Upper lobe of left lung (tissue), 6 donors: ENCODE data around the gene ELK4. TPM values are rescaled to one million over a fixed set of nuclear protein-coding genes. Genes with fewer than 3 reads are reported as not detected.

Experiments used
- ATAC-seq, 2 donors: fragments of 200-7000 bp; cut with Tn5 transposase; one replicate each; pipeline ENCODE4 v1.9.1; 2022; ENCODE audit warnings: mild to moderate bottlenecking in 2 of 2, moderate library complexity in 2 of 2; ENCODE audit not compliant: low FRiP score in 2 of 2
- DNase-seq, 2 donors: peaks; one replicate each; pipeline ENCODE4 v3.0.0-alpha.2; 2019 to 2020
- H3K27ac ChIP-seq, 4 donors: fragments of 200-600 bp; sonication (generic); one replicate each; pipeline ENCODE4 v1.5.1; 2016 to 2019
- H3K27me3 ChIP-seq, 4 donors: fragments of 200-600 bp; sonication (generic); one replicate each; pipeline ENCODE4 v1.5.1; 2017 to 2019
- H3K36me3 ChIP-seq, 4 donors: fragments of 200-600 bp; sonication (generic); one replicate each; pipeline ENCODE4 v1.5.1; 2016 to 2019
- H3K4me1 ChIP-seq, 4 donors: fragments of 200-600 bp; sonication (generic); one replicate each; pipeline ENCODE4 v1.5.1; 2018 to 2019
- H3K4me3 ChIP-seq, 4 donors: fragments of 200-600 bp; sonication (generic); one replicate each; pipeline ENCODE4 v1.5.1; 2017 to 2019; ENCODE audit warnings: mild to moderate bottlenecking in 2 of 4, moderate library complexity in 1 of 4
- H3K9me3 ChIP-seq, 4 donors: fragments of 200-600 bp; sonication (generic); one replicate each; pipeline ENCODE4 v1.5.1; 2018 to 2019
- CTCF ChIP-seq, 6 experiments: fragments of 450-650 bp in 4 of 6; fragments of 200-600 bp in 2 of 6; sonication (generic) in 2 of 6; IDR thresholded peaks; one replicate each; pipeline ENCODE4 v1.5.1; 2016 to 2019; ENCODE audit warnings: antibody characterized with exemption in 6 of 6
- EP300 ChIP-seq, 4 donors: sonication (generic); formaldehyde crosslinking; IDR thresholded peaks; one replicate each; pipeline ENCODE4 v1.5.1; 2017; ENCODE audit warnings: antibody characterized with exemption in 4 of 4, control low read depth in 2 of 4
- POLR2A ChIP-seq, 4 donors: fragments of 450-650 bp; IDR thresholded peaks; one replicate each; pipeline ENCODE4 v1.5.1; 2016 to 2017; ENCODE audit warnings: antibody characterized with exemption in 4 of 4, mild to moderate bottlenecking in 2 of 4
- POLR2AphosphoS5 ChIP-seq, 2 donors: sonication (generic); formaldehyde crosslinking; IDR thresholded peaks; one replicate each; pipeline ENCODE4 v1.5.1; 2017; ENCODE audit warnings: antibody characterized with exemption in 2 of 2
- WGBS, 2 donors: methylation state at CpG; one replicate each; pipeline ENCODE4 v1.1.5; 2017 to 2018; 5-methylcytosine and 5-hydroxymethylcytosine counted together
- total RNA-seq, 6 donors: library from RNA; depleted of rRNA in 4 of 6; stranded (reverse); fragments of >200 nt in 4 of 6; gene quantifications; one replicate each; pipeline versions ENCODE4 v1.1.0 to v1.2.1, GENCODE V29; 2016 to 2021
- donor health status: DM: no; HTN: no; CAD: no; lungs with moderate emphysema.
- donor health status: DM: no; HTN: yes; CAD: no; lungs with severe emphysema.

Gene ELK4
- total RNA-seq, 6 donors from 2014 or later, result 15.7 to 65.4 (median 30.2) TPM

GRCh38 chr1:205633421-205633976 is 1.7 kb upstream of the ELK4 start:
- Histone ChIP-seq H3K9me3 (no peaks in the 10 kb centered on the region), H3K27me3 (no peaks in the 10 kb centered on the region), H3K36me3 (no peaks in the 10 kb centered on the region), H3K4me3 (no peak overlapping the region), H3K27ac (no peak overlapping the region), H3K4me1 (peaks cover 20 to 33% (median 23%) of the 10 kb centered on the region in 4 donors)
- WGBS, 2 donors, result 75 to 86% methylated on average over 6 of the region's 6 CpGs
- no peak for ATAC-seq
- TF ChIP-seq POLR2A (IDR thresholded peaks at IDR 0.05) (no peak), POLR2AphosphoS5 (IDR thresholded peaks at IDR 0.05) (no peak), EP300 (IDR thresholded peaks at IDR 0.05) (no peak), CTCF (IDR thresholded peaks at IDR 0.05) (no peak)
- DNase-seq, result no peak

DNA sequence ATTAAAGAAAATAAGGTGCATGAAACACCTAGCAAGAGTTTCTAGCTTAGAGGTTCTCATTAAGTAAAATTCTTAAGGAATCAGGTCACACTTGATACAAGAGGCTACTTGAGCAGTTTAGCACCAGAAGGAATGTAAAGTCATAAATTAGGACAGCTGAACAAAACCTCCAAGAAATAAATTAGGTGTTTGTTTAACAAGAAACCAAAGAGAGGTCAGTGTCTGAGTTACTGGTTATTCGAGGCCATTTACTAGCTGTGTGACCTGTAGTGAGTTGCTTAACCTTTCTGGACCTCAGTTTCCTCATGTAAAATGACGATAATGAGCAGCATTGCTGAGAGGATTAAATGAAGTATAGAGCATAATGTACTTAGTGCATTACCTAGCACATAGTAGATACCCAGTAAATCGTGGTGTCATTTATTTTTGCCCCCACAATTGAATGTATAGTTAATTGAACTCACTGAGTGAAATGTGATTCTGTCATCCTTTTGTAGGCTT is 908 bp upstream of the ELK4 start:
- Histone ChIP-seq H3K27me3 (no peaks in the 10 kb centered on the region), H3K36me3 (no peaks in the 10 kb centered on the region), H3K4me1 (peaks cover 23 to 34% (median 23%) of the 10 kb centered on the region in 4 donors), H3K4me3 (peak overlapping the region in 3 of 4 donors; percentile 72 to 84 (median 82)), H3K9me3 (no peaks in the 10 kb centered on the region), H3K27ac (peak overlapping the region; percentile 92 to 98 (median 95))
- no peak for ATAC-seq
- TF ChIP-seq POLR2AphosphoS5 (IDR thresholded peaks at IDR 0.05), result no peak
- TF ChIP-seq EP300 (IDR thresholded peaks at IDR 0.05), result no peak
- TF ChIP-seq CTCF (IDR thresholded peaks at IDR 0.05), result no peak
- no peak for TF ChIP-seq POLR2A (IDR thresholded peaks at IDR 0.05)
- DNase-seq, result no peak
- WGBS, 2 donors, result 46 to 61% methylated on average over 3 of the region's 3 CpGs

GRCh38 chr1:205631010-205631767 is 622 bp downstream of the ELK4 start:
- Histone ChIP-seq H3K4me3 (peak overlapping the region; percentile 57 to 84 (median 77)), H3K4me1 (peaks cover 23 to 28% (median 24%) of the 10 kb centered on the region in 4 donors), H3K36me3 (no peaks in the 10 kb centered on the region), H3K27ac (peak overlapping the region; percentile 92 to 98 (median 95)), H3K27me3 (no peaks in the 10 kb centered on the region), H3K9me3 (no peaks in the 10 kb centered on the region)
- peak; percentile 66 to 69 for ATAC-seq
- TF ChIP-seq POLR2A (IDR thresholded peaks at IDR 0.05) (peak in 1 of 4 donors; percentile 25), CTCF (IDR thresholded peaks at IDR 0.05) (no peak)
- DNase-seq, result peak; percentile 67 to 94
- whole genome bisulfite sequencing, 2 donors, result 0% methylated on average over 22 to 23 of the region's 81 CpGs

- no peak for ATAC-seq
- 11 to 12% methylated on average over 3 of the region's 3 CpGs for WGBS, 2 donors
- no peaks in the 10 kb centered on the region for H3K27me3 ChIP-seq
- no peaks in the 10 kb centered on the region for H3K36me3 ChIP-seq
- H3K9me3 ChIP-seq, result no peaks in the 10 kb centered on the region
- peaks cover 23 to 29% (median 26%) of the 10 kb centered on the region in 4 donors for H3K4me1 ChIP-seq
- no peak for TF ChIP-seq CTCF (IDR thresholded peaks at IDR 0.05)
- no peak for TF ChIP-seq EP300 (IDR thresholded peaks at IDR 0.05)
- TF ChIP-seq POLR2AphosphoS5 (IDR thresholded peaks at IDR 0.05), result no peak
- TF ChIP-seq POLR2A (IDR thresholded peaks at IDR 0.05), result no peak
- peak overlapping the region; percentile 92 to 98 (median 95) for H3K27ac ChIP-seq
- no peak for DNase-seq
- peak overlapping the region; percentile 57 to 84 (median 77) for H3K4me3 ChIP-seq
These were observed 1.2 kb downstream of the ELK4 start for GRCh38 chr1:205630651-205631009.
